COR-L47 (cell line): Measurements from ENCODE around the gene CYP4F2.
"Not testable (repeated sequence)": the region's sequence is repeated elsewhere in the genome, so short reads cannot be mapped to it uniquely, and the experiment has no call there.

Experiments
- DNase-seq: peaks from one replicate; lab custom pipeline; 2025; lab: John Stamatoyannopoulos, UW

CYP4F2 gene

GRCh38 chr19:15899561-15899960 is 1.7 kb upstream of the CYP4F2 start:
- not testable (repeated sequence) for DNase-seq

GRCh38 chr19:15897026-15897737 is 692 bp downstream of the CYP4F2 start:
- no peak for DNase-seq

GRCh38 chr19:15895876-15896430 is 1.9 kb downstream of the CYP4F2 start:
- DNase-seq: no peak

- no peak for DNase-seq
Measured at GRCh38 chr19:15894359-15894758, 3.5 kb downstream of the CYP4F2 start.

GRCh38 chr19:15893477-15893876 is 4.4 kb downstream of the CYP4F2 start:
- DNase-seq: no peak

GRCh38 chr19:15892012-15892411 is 5.9 kb downstream of the CYP4F2 start:
- DNase-seq: no peak

GRCh38 chr19:15891434-15891833 is 6.4 kb downstream of the CYP4F2 start:
- DNase-seq: no peak

GRCh38 chr19:15889339-15889738 is 8.5 kb downstream of the CYP4F2 start:
- not testable (repeated sequence) for DNase-seq

GRCh38 chr19:15885919-15886318 is 12.0 kb downstream of the CYP4F2 start:
- DNase-seq: no peak

- DNase-seq: no peak
Measured at GRCh38 chr19:15885167-15885566, 12.7 kb downstream of the CYP4F2 start.

GRCh38 chr19:15883329-15883728 is 14.5 kb downstream of the CYP4F2 start:
- not testable (repeated sequence) for DNase-seq

GRCh38 chr19:15874821-15875474 is 22.9 kb downstream of the CYP4F2 start:
- no peak for DNase-seq

- DNase-seq: not testable (repeated sequence)
Measured at GRCh38 chr19:15873771-15874170, 24.1 kb downstream of the CYP4F2 start.

GRCh38 chr19:15871570-15871969 is 26.3 kb downstream of the CYP4F2 start:
- no peak for DNase-seq

- no peak for DNase-seq
Measured at GRCh38 chr19:15869873-15870272, 28.0 kb downstream of the CYP4F2 start.

GRCh38 chr19:15869109-15869555 is 28.7 kb downstream of the CYP4F2 start:
- peak; percentile 5 for DNase-seq

GRCh38 chr19:15866636-15867035 is 31.2 kb downstream of the CYP4F2 start:
- no peak for DNase-seq

- no peak for DNase-seq
Measured at GRCh38 chr19:15864824-15865223, 33.0 kb downstream of the CYP4F2 start.

GRCh38 chr19:15863272-15863671 is 34.6 kb downstream of the CYP4F2 start:
- no peak for DNase-seq

- no peak for DNase-seq
Measured at GRCh38 chr19:15862444-15862843, 35.4 kb downstream of the CYP4F2 start.

GRCh38 chr19:15860522-15860921 is 37.4 kb downstream of the CYP4F2 start:
- DNase-seq: no peak

GRCh38 chr19:15859187-15859586 is 38.7 kb downstream of the CYP4F2 start:
- DNase-seq: no peak

GRCh38 chr19:15850385-15850784 is 47.5 kb downstream of the CYP4F2 start:
- no peak for DNase-seq
